VCaP (cell line): ENCODE results near the gene LMNA.

ENCODE experiments used
- H3K27ac ChIP-seq: fragments of 450-650 bp; 2 replicates; pipeline ENCODE4 v1.5.1; 2017
- CTCF ChIP-seq: fragments of 450-650 bp; conservative IDR thresholded peaks from 2 replicates; pipeline ENCODE4 v1.5.1; 2017; ENCODE audit warnings: mild to moderate bottlenecking, moderate library complexity

Gene LMNA

DNA sequence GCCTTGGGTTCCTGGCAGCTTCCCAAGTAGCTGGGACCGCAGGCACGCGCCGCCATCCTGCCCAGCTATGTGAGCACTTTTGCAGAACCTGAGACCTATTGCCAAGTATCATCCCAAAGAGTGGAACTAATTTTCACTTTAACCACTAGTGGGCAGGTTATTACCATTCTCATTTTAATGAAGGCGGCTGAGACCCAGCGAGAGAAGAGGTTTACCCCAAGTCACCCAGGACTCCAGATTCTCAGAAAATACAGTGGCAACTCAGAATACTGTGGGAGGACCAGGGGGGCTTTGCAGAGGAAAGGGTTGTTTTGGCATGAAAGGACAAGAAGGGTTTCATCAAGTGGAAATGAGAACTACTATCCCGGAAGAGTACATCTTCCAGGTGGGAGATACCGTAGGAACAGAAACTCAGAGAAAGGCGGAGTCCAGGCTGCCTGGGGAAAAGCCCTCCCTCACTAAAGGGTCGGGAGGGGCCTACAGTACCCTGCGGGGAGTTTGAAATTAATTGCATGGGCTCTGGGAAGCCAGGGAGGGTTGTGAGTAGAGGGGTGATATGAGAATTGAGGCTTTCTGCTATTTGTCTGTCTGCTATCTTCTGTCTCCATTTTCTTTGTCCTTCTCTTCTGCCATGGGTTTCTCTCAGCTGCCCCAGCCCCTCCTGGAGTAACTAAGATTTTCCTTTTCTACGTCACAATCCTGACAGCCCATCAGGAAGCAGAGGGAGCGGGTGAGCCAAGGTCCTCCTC is 31.7 kb downstream of the LMNA start:
- H3K27ac ChIP-seq: peak overlapping the region; percentile 37
- peak; percentile 83 for TF ChIP-seq CTCF

- no peak for TF ChIP-seq CTCF
- H3K27ac ChIP-seq: peak overlapping the region; percentile 37
Observed at GRCh38 chr1:156146769-156147405, 32.4 kb downstream of the LMNA start.

DNA sequence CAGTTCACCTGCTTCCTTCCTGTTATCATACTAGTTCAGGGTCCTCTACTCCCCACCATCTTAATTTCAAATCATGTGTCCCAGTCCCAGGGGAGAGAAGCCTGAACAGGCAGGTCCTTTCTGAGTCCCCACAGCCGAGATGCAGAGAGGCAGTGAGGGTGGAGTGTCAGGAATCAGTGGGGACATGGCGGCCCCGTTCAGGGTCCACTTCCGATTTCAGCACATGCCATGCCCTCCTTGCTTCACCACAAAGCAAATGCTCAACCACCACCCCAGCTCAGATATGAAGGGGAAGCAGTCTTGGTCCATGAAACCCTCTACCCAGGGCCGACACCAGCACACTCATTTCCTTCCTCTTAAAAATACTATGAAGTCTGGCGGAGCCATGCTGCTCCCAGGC is 33.7 kb downstream of the LMNA start:
- no peak overlapping the region for H3K27ac ChIP-seq
- no peak for TF ChIP-seq CTCF

DNA sequence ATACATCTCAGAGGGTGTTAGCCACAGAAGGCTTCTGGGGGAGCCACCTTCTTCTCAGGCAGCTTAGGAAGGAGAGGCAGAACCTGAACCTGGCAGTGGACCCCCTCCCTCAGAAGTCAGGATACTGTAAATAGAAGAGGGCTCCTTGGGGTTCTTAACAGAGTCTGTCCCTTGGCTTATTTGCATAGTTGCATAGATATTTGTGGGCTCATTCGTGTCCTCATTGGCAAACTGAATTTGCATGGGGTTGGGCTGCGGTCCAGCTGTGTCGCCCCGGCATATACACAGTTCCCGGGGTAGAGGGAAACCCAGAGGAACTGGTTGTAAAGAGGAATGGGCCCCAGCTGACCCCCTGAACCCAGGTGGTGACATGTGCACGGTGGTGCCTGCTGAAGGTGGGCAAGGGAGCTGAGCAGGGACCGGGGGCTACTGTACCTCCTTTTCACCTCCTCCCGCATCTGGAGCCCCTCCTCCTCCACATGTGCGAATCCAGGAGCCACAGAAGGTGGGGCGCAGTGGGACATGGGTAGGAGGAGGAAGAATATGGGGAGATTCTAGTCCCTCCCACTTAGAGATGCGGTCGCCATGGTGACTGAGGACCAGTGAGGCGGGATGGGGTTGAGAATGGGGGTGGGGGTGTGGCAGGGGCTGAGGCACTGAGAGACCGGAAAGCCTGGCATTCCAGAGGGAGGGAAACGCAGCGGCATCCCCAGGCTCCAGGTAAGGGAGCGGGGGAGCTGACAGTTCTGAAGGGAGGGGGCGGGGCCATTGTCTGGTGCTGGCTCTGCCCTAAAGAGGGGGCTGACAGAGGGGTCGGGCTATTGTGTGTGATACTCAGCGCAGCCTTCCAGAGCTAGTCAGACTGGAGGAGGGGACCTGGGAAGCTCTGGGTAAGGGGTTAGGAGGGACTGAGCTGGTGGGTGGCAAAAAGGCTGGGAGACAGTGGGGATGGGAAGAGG is 35.1 kb downstream of the LMNA start:
- no peak for TF ChIP-seq CTCF
- H3K27ac ChIP-seq: no peak overlapping the region

GRCh38 chr1:156150333-156151011 is 36.0 kb downstream of the LMNA start:
- H3K27ac ChIP-seq: no peak overlapping the region
- TF ChIP-seq CTCF: no peak

GRCh38 chr1:156151093-156151688 is 36.7 kb downstream of the LMNA start:
- no peak for TF ChIP-seq CTCF

More at GRCh38 chr1:156151093-156151688, 36.7 kb downstream of the LMNA start:
- H3K27ac ChIP-seq: no peak overlapping the region
